ENCODE results near the gene S100A12.

Gene S100A12

DNA sequence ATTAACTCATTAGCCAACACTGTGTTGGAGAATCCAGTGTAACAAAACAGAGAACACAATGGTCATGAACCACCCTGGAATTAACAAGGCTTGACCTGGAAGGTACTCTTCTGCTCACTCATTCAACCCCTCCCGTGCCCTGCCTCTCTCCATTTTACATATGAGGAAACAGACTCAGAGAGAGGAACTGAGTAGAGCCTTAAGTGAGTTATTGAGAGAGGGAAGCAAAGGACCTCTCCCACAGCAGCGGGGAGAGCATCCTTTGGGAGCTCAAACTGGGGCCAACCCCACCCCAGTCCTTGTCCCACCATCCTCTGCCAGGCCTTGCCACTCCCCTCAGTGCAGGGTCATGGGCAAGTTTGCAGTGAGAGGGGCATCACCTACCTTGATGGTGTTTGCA is 1.4 kb downstream of the S100A12 start:
- peaks cover 21% of the 10 kb centered on the region for H3K27me3 Mint-ChIP-seq (ENCODE audit: low read depth)
- no peaks in the 10 kb centered on the region for H3K36me3 Mint-ChIP-seq (ENCODE audit: low read depth)
- TF ChIP-seq, protein P1, sequence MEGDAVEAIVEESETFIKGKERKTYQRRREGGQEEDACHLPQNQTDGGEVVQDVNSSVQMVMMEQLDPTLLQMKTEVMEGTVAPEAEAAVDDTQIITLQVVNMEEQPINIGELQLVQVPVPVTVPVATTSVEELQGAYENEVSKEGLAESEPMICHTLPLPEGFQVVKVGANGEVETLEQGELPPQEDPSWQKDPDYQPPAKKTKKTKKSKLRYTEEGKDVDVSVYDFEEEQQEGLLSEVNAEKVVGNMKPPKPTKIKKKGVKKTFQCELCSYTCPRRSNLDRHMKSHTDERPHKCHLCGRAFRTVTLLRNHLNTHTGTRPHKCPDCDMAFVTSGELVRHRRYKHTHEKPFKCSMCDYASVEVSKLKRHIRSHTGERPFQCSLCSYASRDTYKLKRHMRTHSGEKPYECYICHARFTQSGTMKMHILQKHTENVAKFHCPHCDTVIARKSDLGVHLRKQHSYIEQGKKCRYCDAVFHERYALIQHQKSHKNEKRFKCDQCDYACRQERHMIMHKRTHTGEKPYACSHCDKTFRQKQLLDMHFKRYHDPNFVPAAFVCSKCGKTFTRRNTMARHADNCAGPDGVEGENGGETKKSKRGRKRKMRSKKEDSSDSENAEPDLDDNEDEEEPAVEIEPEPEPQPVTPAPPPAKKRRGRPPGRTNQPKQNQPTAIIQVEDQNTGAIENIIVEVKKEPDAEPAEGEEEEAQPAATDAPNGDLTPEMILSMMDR (IDR thresholded peaks at IDR 0.05; ENCODE audit: unreplicated experiment in 3 of 3) = no peak
- H3K9me3 Mint-ChIP-seq = no peaks in the 10 kb centered on the region
- no peak overlapping the region for H3K4me3 Mint-ChIP-seq
- no peak overlapping the region for H3K27ac Mint-ChIP-seq
- H3K4me1 Mint-ChIP-seq = no peaks in the 10 kb centered on the region

DNA sequence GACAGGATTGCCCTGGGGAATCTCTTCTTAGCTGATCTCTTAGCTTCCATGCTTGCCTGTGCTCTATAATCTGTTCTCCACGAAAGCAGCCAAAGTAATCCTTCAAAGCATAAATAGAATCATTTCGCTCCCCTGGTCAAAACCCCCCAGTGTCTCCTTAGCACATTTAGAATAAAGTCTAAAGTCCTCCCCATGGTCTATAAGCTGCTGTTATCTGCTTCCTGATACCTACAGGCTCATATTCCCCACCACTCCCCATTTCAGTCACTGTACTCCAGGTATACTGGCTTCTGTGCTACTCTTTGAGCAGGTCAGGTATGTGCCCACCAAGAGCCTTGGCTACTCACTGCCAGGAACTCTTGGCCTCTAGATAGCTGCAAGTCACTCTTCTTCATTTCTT is 2.9 kb downstream of the S100A12 start:
- H3K4me3 Mint-ChIP-seq = no peak overlapping the region
- H3K9me3 Mint-ChIP-seq = no peaks in the 10 kb centered on the region
- TF ChIP-seq, protein P1 (IDR thresholded peaks at IDR 0.05; ENCODE audit: unreplicated experiment in 3 of 3) = no peak
- H3K4me1 Mint-ChIP-seq = no peaks in the 10 kb centered on the region
- no peak overlapping the region for H3K27ac Mint-ChIP-seq
- peaks cover 21% of the 10 kb centered on the region for H3K27me3 Mint-ChIP-seq (ENCODE audit: low read depth)
- no peaks in the 10 kb centered on the region for H3K36me3 Mint-ChIP-seq (ENCODE audit: low read depth)

DNA sequence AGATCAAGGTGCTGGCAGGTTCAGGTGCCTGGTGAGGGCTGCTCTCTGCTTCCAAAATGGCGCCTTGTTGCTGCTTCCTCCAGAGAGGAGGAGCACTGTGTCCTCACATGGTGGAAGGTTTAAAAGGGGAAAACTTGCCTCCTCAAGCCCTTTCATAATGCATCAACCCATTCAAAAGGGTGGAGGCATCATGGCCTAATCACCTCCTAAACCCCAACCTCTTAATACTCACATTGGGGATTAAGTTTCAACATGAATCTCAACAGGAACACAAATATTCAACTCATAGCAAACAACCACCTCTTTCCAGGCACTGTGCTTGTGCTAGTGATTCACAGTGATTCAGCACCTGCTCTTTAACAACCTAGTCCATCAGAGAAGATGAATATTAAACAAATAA is 4.2 kb downstream of the S100A12 start:
- TF ChIP-seq, protein P1 (IDR thresholded peaks at IDR 0.05; ENCODE audit: unreplicated experiment in 3 of 3) = no peak
- no peak overlapping the region for H3K27ac Mint-ChIP-seq
- H3K36me3 Mint-ChIP-seq (ENCODE audit: low read depth) = no peaks in the 10 kb centered on the region

DNA sequence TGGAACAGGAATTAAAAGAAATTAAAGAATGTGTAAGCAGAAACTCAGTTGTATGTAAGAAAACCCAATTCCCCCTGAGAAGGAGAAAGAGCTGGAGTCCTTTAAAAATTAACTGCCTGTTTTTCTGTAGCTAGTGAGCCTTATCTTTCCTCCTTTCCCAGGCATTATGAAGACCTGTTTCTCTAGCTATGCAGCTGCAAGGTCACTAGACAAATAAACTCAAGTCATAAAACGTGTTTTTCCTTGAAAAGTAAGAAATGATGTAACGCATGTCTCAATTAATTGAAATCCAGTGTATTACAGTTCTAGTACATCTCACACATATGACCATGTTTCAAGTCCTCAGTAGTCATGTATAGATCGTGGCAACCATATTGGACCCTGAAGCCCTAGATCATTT is 5.3 kb downstream of the S100A12 start:
- Mint-ChIP-seq H3K27me3 (ENCODE audit: low read depth) (peaks cover 18% of the 10 kb centered on the region), H3K36me3 (ENCODE audit: low read depth) (no peaks in the 10 kb centered on the region), H3K4me1 (no peaks in the 10 kb centered on the region), H3K4me3 (no peak overlapping the region), H3K27ac (peak overlapping the region; percentile 84 to 90 (median 86)), H3K9me3 (no peaks in the 10 kb centered on the region)
- TF ChIP-seq, protein P1 (IDR thresholded peaks at IDR 0.05; ENCODE audit: unreplicated experiment in 3 of 3) = no peak

More for the DNA sequence above, 4.2 kb downstream of the S100A12 start:
- no peaks in the 10 kb centered on the region for H3K9me3 Mint-ChIP-seq
- peaks cover 22% of the 10 kb centered on the region for H3K27me3 Mint-ChIP-seq (ENCODE audit: low read depth)
- no peaks in the 10 kb centered on the region for H3K4me1 Mint-ChIP-seq
- H3K4me3 Mint-ChIP-seq = no peak overlapping the region

DNA sequence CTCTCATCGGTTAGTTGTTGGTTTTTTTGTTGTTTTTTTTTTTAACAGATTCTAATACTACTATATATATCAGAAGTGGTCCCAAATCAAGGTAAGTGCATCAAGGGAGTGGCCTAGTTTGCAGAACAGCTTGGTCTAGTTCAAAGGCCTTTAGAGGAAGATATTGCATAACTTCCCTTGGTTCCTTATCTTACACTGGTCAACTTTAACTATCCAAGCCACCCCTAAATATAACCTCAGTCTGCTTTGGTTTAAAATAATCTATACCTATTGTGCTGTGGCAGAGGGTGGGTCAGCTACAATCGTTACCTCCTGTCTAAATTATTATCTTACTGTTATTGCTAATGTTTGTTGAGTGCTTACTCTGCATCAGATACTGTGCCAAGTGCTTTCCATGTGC is 6.9 kb downstream of the S100A12 start:
- no peak overlapping the region for H3K27ac Mint-ChIP-seq
- TF ChIP-seq, protein P1 (IDR thresholded peaks at IDR 0.05; ENCODE audit: unreplicated experiment in 3 of 3) = no peak
- H3K9me3 Mint-ChIP-seq = no peaks in the 10 kb centered on the region
- no peak overlapping the region for H3K4me3 Mint-ChIP-seq
- H3K27me3 Mint-ChIP-seq (ENCODE audit: low read depth) = peaks cover 16% of the 10 kb centered on the region
- no peaks in the 10 kb centered on the region for H3K36me3 Mint-ChIP-seq (ENCODE audit: low read depth)
- no peaks in the 10 kb centered on the region for H3K4me1 Mint-ChIP-seq

DNA sequence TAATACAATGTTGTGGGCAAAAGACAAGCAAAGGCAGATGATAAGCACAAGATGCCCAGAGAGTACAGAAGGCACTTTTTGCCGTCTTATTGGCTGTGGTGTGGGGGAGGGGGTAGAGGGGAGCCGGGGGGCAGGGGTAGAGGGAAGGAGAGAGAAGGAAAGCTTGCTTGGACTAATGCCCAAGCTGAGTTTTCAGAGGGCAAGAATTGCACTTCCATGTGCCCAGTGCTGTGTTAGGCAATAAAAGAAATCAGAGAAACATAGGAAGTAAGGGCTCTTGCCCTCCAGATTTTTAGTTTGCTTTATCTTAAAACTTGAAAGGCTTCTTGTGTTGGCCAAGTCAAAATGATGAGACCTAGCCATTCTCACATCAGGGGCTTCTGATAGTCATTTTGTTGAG is 8.3 kb downstream of the S100A12 start:
- Mint-ChIP-seq H3K4me1 (no peaks in the 10 kb centered on the region), H3K27ac (no peak overlapping the region), H3K27me3 (ENCODE audit: low read depth) (peaks cover 16% of the 10 kb centered on the region), H3K4me3 (no peak overlapping the region), H3K9me3 (no peaks in the 10 kb centered on the region), H3K36me3 (ENCODE audit: low read depth) (no peaks in the 10 kb centered on the region)
- TF ChIP-seq, protein P1 (IDR thresholded peaks at IDR 0.05; ENCODE audit: unreplicated experiment in 3 of 3) = no peak

All from nephron (organoid).